Measurements from ENCODE around the gene CCDC12. TPM values are rescaled to one million over a fixed set of nuclear protein-coding genes. Genes with fewer than 3 reads are reported as not detected.

Gene CCDC12
- total RNA-seq, 1 donor from 2014 or later, result 17.9 TPM

DNA sequence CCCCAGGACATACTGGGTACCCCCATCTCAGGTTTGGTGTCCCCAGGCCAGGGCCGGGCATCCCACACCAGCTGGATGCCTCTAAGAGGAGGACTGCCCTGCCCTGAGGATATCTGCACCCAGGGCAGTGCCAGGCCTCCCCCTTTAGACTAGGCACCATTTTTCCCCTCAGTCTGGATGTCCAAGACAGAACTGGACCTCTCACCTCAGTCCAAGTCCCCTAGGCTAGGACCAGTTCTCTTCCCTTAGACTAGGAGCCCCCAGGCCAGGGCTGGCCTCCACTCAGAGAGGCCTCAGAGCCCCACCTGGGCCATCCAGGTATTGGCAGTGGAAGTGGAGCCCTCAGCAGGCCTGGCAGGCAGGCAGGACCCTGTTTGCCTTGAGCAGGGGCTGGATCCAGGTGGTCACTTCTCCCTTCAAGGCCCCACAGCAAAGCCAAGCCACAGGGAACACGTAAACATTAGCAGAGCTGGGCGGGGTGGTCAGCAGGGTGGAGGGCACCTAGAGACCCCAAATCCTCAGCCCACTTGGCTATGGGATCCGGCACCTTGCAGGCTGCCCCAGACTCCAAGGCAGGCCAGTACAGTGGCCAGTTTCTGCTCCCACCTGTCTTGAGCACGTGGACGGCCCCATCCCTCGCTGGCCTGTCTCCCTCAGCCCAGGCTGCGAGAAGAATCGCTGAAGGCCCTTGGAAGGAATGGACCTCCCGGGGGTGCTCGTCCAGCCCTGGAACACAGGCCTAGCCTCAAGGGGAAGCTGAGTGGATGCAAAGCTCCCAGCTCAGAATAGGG is 70.7 kb downstream of the CCDC12 start:
- no peaks in the 10 kb centered on the region for H3K79me2 ChIP-seq (ENCODE audit: low read depth)
- no peaks in the 10 kb centered on the region for H3K36me3 Mint-ChIP-seq
- no peaks in the 10 kb centered on the region for H3K9me3 ChIP-seq (ENCODE audit: low read depth)
- no peak overlapping the region for H3K4me3 Mint-ChIP-seq
- no peaks in the 10 kb centered on the region for H3K4me1 ChIP-seq
- no peaks in the 10 kb centered on the region for H3K9me3 Mint-ChIP-seq
- no peaks in the 10 kb centered on the region for H4K20me1 ChIP-seq (ENCODE audit: low read depth)
- H3K4me1 Mint-ChIP-seq, result no peaks in the 10 kb centered on the region
- H3F3A ChIP-seq (ENCODE audit: low read depth), result no peaks in the 10 kb centered on the region
- H3K4me3 ChIP-seq, result no peak overlapping the region
- no peak overlapping the region for H3K4me2 ChIP-seq
- no peak overlapping the region for H2AFZ ChIP-seq (replicated peaks)
- no peaks in the 10 kb centered on the region for H3K27me3 ChIP-seq
- no peak for DNase-seq (ENCODE audit: low spot score)
- H3K27me3 Mint-ChIP-seq (ENCODE audit: insufficient read depth, low read depth), result peaks cover 11% of the 10 kb centered on the region
- no peaks in the 10 kb centered on the region for H3K36me3 ChIP-seq
- H3K27ac Mint-ChIP-seq, result no peak overlapping the region
- TF ChIP-seq EZH2 (IDR thresholded peaks at IDR 0.05) (no peak), EZH2phosphoT487 (IDR thresholded peaks at IDR 0.05) (no peak)
- TF ChIP-seq, protein P1, sequence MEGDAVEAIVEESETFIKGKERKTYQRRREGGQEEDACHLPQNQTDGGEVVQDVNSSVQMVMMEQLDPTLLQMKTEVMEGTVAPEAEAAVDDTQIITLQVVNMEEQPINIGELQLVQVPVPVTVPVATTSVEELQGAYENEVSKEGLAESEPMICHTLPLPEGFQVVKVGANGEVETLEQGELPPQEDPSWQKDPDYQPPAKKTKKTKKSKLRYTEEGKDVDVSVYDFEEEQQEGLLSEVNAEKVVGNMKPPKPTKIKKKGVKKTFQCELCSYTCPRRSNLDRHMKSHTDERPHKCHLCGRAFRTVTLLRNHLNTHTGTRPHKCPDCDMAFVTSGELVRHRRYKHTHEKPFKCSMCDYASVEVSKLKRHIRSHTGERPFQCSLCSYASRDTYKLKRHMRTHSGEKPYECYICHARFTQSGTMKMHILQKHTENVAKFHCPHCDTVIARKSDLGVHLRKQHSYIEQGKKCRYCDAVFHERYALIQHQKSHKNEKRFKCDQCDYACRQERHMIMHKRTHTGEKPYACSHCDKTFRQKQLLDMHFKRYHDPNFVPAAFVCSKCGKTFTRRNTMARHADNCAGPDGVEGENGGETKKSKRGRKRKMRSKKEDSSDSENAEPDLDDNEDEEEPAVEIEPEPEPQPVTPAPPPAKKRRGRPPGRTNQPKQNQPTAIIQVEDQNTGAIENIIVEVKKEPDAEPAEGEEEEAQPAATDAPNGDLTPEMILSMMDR (IDR thresholded peaks at IDR 0.05), result no peak
- no peak overlapping the region for H3K9ac ChIP-seq
- no peak overlapping the region for H3K27ac ChIP-seq

DNA sequence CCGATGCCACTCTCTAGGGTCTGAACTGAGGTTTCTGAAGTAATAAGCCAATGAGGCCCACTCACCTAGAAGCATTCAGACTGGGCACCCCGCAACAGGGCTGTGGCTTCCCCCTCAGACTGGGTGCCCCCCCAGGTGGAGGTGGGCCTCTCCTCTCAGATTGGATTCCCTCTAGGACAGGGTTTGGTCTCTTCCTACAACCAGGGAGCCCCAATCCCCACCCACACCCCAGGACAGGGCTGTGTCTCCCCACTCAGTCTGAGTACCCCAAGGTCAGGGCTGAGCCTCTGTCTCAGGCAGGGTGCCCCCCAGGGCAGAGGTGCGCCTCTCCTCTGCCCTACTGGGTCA is 71.4 kb downstream of the CCDC12 start:
- Mint-ChIP-seq H3K27ac (no peak overlapping the region), H3K27me3 (ENCODE audit: insufficient read depth, low read depth) (peaks cover 11% of the 10 kb centered on the region), H3K36me3 (no peaks in the 10 kb centered on the region), H3K4me1 (no peaks in the 10 kb centered on the region), H3K9me3 (no peaks in the 10 kb centered on the region), H3K4me3 (no peak overlapping the region)
- no peaks in the 10 kb centered on the region for H3K9me3 ChIP-seq (ENCODE audit: low read depth)
- H3F3A ChIP-seq (ENCODE audit: low read depth), result no peaks in the 10 kb centered on the region
- DNase-seq (ENCODE audit: low spot score), result no peak
- H3K79me2 ChIP-seq (ENCODE audit: low read depth), result no peaks in the 10 kb centered on the region
- H3K4me2 ChIP-seq, result no peak overlapping the region
- H4K20me1 ChIP-seq (ENCODE audit: low read depth), result no peaks in the 10 kb centered on the region
- TF ChIP-seq, protein P1 (IDR thresholded peaks at IDR 0.05), result no peak
- TF ChIP-seq EZH2phosphoT487 (IDR thresholded peaks at IDR 0.05) (no peak), EZH2 (IDR thresholded peaks at IDR 0.05) (no peak)
- H2AFZ ChIP-seq (replicated peaks), result no peak overlapping the region
- H3K36me3 ChIP-seq, result no peaks in the 10 kb centered on the region
- no peaks in the 10 kb centered on the region for H3K4me1 ChIP-seq
- no peak overlapping the region for H3K27ac ChIP-seq
- H3K27me3 ChIP-seq, result no peaks in the 10 kb centered on the region
- no peak overlapping the region for H3K4me3 ChIP-seq
- no peak overlapping the region for H3K9ac ChIP-seq

DNA sequence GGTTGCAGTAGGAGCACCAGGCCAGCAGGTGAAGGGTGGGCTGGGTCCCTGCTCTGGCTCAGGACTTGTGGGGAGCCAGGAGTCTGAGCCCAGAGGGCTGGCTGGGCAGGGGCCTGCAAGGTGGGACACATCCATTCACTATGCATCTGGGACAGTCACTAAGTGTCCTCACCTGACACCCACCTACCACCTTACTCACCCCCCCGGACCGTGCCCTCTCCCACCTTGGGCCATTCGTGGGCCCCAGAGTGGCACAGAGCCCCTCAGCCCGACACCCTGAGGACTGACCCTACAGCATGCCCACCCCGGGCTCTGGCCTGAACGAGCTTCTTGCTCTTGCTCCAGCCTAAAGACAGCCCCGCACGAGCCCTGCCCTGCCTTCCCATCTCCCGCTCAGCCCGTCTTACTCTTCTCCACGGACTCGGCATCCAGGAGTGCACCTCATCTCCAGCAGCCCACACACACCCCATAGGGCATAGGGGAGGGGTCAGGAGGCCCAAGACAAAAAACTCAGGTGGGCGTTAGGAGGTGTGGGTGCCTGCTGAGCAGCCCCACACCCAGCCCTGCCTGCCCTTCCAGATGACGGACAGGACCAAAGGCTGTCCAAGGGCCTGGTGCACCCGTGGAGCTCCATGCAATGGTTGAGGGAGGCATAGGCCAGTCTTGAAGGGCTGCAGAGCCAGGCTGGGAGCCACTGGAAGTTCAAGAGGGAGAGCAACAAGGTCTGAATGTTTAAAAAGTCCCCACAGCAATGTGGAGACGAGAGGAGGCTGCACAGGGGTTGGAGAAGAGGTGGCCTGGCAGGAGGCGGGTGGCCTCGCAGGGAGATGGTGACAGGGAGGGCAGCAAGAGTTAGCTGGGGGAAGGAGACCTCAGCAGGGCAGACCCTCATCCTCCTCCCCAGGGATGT is 72.0 kb downstream of the CCDC12 start:
- H3K4me2 ChIP-seq, result no peak overlapping the region
- H2AFZ ChIP-seq (replicated peaks), result no peak overlapping the region
- Mint-ChIP-seq H3K36me3 (no peaks in the 10 kb centered on the region), H3K4me3 (no peak overlapping the region), H3K4me1 (no peaks in the 10 kb centered on the region), H3K27ac (peak overlapping the region; percentile 60), H3K9me3 (no peaks in the 10 kb centered on the region), H3K27me3 (ENCODE audit: insufficient read depth, low read depth) (peaks cover 11% of the 10 kb centered on the region)
- H4K20me1 ChIP-seq (ENCODE audit: low read depth), result no peaks in the 10 kb centered on the region
- H3K9ac ChIP-seq, result no peak overlapping the region
- no peaks in the 10 kb centered on the region for H3F3A ChIP-seq (ENCODE audit: low read depth)
- H3K36me3 ChIP-seq, result no peaks in the 10 kb centered on the region
- H3K9me3 ChIP-seq (ENCODE audit: low read depth), result no peaks in the 10 kb centered on the region
- H3K4me1 ChIP-seq, result no peaks in the 10 kb centered on the region
- DNase-seq (ENCODE audit: low spot score), result no peak
- TF ChIP-seq EZH2phosphoT487 (IDR thresholded peaks at IDR 0.05) (no peak), EZH2 (IDR thresholded peaks at IDR 0.05) (no peak)
- TF ChIP-seq, protein P1 (IDR thresholded peaks at IDR 0.05), result no peak
- no peak overlapping the region for H3K4me3 ChIP-seq
- H3K27ac ChIP-seq, result no peak overlapping the region
- no peaks in the 10 kb centered on the region for H3K79me2 ChIP-seq (ENCODE audit: low read depth)
- H3K27me3 ChIP-seq, result peaks cover 3% of the 10 kb centered on the region
